Testis (tissue), 2 donors: ENCODE measurements around the gene HSP90B1.

Source experiments
- POLR2A ChIP-seq: fragments of 450-650 bp; IDR thresholded peaks from one replicate; pipeline ENCODE4 v1.6.1; 2017; ENCODE audit warnings: antibody characterized with exemption, mild to moderate bottlenecking, moderate library complexity
- TF ChIP-seq, protein P1 (sequence below), 3 experiments: fragments of 450-650 bp in 2 of 3; fragments of 200-600 bp in 1 of 3; sonication (generic) in 1 of 3; IDR thresholded peaks; one replicate each; pipeline ENCODE4 v1.5.1; 2016 to 2019; ENCODE audit warnings: antibody characterized with exemption in 3 of 3, mild to moderate bottlenecking in 2 of 3, moderate library complexity in 1 of 3

DNA sequence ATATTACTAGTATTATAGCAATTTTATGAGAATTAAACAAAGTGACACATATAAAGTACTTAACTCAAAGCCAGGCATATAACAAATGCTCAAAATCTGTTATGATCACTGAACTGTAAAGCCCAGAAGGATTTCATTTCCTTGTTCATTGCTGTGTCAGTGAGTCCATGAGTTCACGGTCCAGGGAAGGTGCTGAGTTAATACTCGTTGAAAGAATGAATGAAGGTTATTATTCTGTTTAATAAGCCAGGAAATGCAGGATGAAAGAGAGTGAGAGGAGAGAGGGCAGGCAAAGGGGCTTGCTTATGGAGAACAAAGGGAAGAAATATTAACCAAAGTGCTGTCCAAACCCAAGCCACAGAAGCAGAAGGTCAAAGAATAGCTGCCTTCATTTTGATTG lies 48.9 kb upstream of the HSP90B1 start:
- TF ChIP-seq, protein P1, sequence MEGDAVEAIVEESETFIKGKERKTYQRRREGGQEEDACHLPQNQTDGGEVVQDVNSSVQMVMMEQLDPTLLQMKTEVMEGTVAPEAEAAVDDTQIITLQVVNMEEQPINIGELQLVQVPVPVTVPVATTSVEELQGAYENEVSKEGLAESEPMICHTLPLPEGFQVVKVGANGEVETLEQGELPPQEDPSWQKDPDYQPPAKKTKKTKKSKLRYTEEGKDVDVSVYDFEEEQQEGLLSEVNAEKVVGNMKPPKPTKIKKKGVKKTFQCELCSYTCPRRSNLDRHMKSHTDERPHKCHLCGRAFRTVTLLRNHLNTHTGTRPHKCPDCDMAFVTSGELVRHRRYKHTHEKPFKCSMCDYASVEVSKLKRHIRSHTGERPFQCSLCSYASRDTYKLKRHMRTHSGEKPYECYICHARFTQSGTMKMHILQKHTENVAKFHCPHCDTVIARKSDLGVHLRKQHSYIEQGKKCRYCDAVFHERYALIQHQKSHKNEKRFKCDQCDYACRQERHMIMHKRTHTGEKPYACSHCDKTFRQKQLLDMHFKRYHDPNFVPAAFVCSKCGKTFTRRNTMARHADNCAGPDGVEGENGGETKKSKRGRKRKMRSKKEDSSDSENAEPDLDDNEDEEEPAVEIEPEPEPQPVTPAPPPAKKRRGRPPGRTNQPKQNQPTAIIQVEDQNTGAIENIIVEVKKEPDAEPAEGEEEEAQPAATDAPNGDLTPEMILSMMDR (IDR thresholded peaks at IDR 0.05) = no peak
- TF ChIP-seq POLR2A = no peak
